ENCODE data around the gene PCNX1.

The PCNX1 gene

DNA sequence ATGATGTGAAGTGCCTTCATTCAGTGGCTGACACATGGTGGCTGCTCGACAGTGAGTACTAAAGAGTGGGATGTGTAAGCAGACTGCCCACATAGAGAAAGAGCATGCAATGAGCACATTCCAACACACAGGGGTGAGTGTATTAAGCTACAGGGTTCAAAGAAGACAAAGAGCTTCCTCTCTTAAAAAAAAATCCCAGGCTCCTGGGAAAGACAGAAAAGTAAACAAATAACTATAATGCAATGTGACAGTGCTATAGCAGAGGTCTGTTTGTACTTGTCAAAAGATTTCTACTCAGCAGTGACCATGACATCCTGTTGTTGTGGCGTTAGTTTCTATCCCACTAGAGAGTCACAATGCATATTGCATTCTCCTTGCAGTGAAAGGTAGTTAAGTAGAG lies 12.4 kb upstream of the PCNX1 start:
- DNase-seq (ENCODE audit: low spot score) = no peak
- ChIA-PET POLR2A (ENCODE audit: low non-redundant PET) (no interaction called here), CTCF (no interaction called here)
- TF ChIP-seq, protein P1, sequence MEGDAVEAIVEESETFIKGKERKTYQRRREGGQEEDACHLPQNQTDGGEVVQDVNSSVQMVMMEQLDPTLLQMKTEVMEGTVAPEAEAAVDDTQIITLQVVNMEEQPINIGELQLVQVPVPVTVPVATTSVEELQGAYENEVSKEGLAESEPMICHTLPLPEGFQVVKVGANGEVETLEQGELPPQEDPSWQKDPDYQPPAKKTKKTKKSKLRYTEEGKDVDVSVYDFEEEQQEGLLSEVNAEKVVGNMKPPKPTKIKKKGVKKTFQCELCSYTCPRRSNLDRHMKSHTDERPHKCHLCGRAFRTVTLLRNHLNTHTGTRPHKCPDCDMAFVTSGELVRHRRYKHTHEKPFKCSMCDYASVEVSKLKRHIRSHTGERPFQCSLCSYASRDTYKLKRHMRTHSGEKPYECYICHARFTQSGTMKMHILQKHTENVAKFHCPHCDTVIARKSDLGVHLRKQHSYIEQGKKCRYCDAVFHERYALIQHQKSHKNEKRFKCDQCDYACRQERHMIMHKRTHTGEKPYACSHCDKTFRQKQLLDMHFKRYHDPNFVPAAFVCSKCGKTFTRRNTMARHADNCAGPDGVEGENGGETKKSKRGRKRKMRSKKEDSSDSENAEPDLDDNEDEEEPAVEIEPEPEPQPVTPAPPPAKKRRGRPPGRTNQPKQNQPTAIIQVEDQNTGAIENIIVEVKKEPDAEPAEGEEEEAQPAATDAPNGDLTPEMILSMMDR (conservative IDR thresholded peaks at IDR 0.05; ENCODE audit: low read depth) = no peak
- no peak overlapping the region for H3K27ac ChIP-seq

DNA sequence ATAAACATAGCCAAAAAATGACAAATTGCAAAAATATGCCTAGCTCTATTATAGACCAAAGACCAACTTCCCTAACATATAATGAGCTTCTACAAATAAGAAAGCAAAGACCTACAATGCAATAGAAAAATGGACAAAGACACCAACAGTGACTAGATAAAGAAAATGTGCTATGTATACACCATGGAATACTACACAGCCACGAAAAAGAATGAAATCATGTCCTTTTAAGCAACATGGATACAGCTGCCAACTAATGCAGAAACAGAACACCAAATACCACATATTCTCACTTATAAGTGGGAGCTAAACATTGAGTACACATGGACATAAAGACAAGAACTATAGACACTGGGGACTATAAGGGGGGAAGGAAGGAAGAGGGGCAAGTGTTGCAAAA lies 10.9 kb upstream of the PCNX1 start:
- TF ChIP-seq, protein P1 (conservative IDR thresholded peaks at IDR 0.05; ENCODE audit: low read depth) = no peak
- no peak for DNase-seq (ENCODE audit: low spot score)
- POLR2A ChIA-PET (ENCODE audit: low non-redundant PET) = no interaction called here
- CTCF ChIA-PET = no interaction called here
- H3K27ac ChIP-seq = no peak overlapping the region

DNA sequence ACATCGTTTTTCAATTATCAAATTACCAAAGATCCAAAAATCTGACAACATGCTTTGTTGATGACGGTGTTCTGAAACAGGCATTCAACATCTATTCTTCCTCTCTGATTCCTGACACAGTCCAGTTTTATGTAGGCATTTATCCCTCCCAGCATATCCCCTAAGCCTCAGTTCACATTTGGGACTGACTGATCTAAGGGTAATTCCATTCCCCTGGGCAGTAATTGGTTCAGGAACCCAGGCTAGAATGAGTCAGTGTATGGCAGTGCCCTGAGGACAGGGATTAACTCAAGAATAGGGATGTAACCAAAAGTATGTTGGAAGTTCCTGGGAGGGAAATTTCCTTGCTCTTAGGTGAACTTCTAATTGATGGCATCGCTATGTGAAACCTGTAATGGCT lies 10.3 kb upstream of the PCNX1 start:
- ChIA-PET POLR2A (ENCODE audit: low non-redundant PET) (no interaction called here), CTCF (no interaction called here)
- DNase-seq (ENCODE audit: low spot score) = no peak
- no peak overlapping the region for H3K27ac ChIP-seq
- TF ChIP-seq, protein P1 (conservative IDR thresholded peaks at IDR 0.05; ENCODE audit: low read depth) = no peak

DNA sequence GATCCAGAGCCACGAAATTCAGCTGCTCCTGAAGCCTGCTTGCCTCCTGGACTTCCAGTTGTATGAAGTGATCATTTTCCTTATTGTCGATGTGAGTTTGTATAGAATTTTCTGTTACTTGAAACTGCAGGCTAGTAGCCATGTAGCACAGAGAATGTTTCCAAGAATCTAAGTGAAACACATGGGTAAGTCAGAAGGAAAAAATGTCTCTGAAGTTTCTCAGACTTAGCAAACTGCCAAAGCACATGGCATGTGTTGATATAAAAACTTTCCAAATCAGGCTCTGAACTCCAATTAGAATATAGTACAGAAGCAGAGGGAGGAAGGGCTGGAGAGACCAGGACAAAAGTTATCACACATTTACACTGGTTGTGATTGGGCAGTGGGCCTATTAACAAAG lies 9.8 kb upstream of the PCNX1 start:
- TF ChIP-seq, protein P1 (conservative IDR thresholded peaks at IDR 0.05; ENCODE audit: low read depth) = no peak
- no peak overlapping the region for H3K27ac ChIP-seq
- POLR2A ChIA-PET (ENCODE audit: low non-redundant PET) = no interaction called here
- DNase-seq (ENCODE audit: low spot score) = no peak
- CTCF ChIA-PET = no interaction called here

DNA sequence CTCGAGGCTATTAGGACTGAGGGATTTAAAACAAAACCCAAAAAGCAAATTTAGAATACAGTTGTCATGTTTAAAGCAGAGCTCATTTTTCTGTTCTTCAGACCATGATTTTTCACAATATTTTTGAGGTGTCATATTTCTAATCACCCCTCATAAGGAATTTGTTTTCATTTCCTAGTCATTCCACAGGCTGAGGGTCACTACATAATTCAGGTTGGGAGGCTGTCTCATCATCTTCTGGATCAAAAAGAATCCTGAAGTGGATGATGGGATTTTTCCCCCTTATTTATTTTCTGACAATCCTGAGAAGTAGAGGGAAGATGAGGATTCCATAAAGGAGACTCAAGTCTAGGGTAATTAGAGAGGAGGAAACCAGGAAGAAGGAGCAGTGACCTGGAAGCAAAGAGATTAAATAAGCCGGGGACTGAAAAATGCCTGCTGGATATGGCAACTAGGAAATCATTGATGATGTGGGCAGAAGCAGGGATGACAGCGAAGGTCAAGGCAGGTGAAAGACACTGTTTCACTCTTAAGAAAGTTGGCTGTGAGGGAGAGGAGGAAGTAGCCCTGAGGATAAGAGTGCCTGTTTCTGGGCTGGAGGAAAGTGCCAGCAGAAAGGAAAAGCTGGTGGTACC lies 9.0 kb upstream of the PCNX1 start:
- no peak for DNase-seq (ENCODE audit: low spot score)
- TF ChIP-seq, protein P1 (conservative IDR thresholded peaks at IDR 0.05; ENCODE audit: low read depth) = no peak
- H3K27ac ChIP-seq = no peak overlapping the region
- CTCF ChIA-PET = interaction anchor here (1.0 kb wide), 1 partner anchor 9 kb away, joined by 6 read pairs; the partner anchor contains the start of gene PCNX1
- POLR2A ChIA-PET (ENCODE audit: low non-redundant PET) = no interaction called here

DNA sequence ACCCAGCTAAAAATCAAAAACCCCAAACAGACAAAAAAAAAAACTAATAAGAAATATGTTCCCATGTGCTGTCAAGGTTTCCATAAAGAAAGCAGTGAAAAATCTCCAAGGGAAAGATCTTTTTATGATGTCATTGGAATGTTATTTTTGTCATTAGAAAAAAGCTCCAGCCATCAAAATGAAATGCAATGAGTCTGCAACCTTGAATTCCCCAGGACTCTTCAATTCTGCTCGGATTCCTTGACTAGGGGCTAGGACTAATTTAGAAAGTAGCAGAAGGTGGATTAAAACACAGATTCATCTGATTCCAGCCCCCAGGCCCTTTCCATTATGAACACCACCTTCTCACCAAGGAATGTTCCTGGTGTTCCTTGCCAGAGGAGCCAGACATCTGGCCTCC lies 6.0 kb upstream of the PCNX1 start:
- ChIA-PET POLR2A (ENCODE audit: low non-redundant PET) (no interaction called here), CTCF (interaction anchor here (0.5 to 1.3 kb wide), 2 partner anchors 71 to 143 kb away, joined by 3 read pairs; no protein-coding TSS in a partner anchor)
- TF ChIP-seq, protein P1 (conservative IDR thresholded peaks at IDR 0.05; ENCODE audit: low read depth) = no peak
- DNase-seq (ENCODE audit: low spot score) = no peak
- no peak overlapping the region for H3K27ac ChIP-seq

Data from RWPE1 (cell line).